SJCRH30 (cell line): ENCODE results near the gene SORCS3. TPM values are rescaled to one million over a fixed set of nuclear protein-coding genes. Genes with fewer than 3 reads are reported as not detected.

Source experiments
- DNase-seq, 2 experiments: peaks; one replicate each; pipeline ENCODE4 v3.0.0-alpha.2; 2015 to 2020
- H3K27ac ChIP-seq: fragments of 250-450 bp; sonication (Bioruptor Pico); 2 replicates; pipeline ENCODE4 v1.5.1; 2020; ENCODE audit warnings: mild to moderate bottlenecking, moderate library complexity
- H3K27me3 ChIP-seq: fragments of 250-450 bp; sonication (Bioruptor Pico); 2 replicates; pipeline ENCODE4 v1.5.1; 2020; ENCODE audit warnings: mild to moderate bottlenecking, moderate library complexity
- H3K36me3 ChIP-seq: fragments of 250-450 bp; sonication (Bioruptor Pico); 2 replicates; pipeline ENCODE4 v1.5.1; 2020; ENCODE audit warnings: mild to moderate bottlenecking, moderate library complexity
- H3K4me1 ChIP-seq: fragments of 250-450 bp; sonication (Bioruptor Pico); 2 replicates; pipeline ENCODE4 v1.5.1; 2020; ENCODE audit warnings: mild to moderate bottlenecking, moderate library complexity
- H3K4me3 ChIP-seq: fragments of 250-450 bp; sonication (Bioruptor Pico); 2 replicates; pipeline ENCODE4 v1.5.1; 2020; ENCODE audit warnings: mild to moderate bottlenecking, moderate library complexity
- H3K9me3 ChIP-seq: fragments of 250-450 bp; sonication (Bioruptor Pico); replicated peaks from 2 replicates; pipeline ENCODE4 v1.5.1; 2020; ENCODE audit warnings: mild to moderate bottlenecking, moderate library complexity
- total RNA-seq: library from RNA; depleted of rRNA; stranded (reverse); fragments of >200 nt; shearing (Covaris generic); gene quantifications from 2 replicates; pipeline ENCODE4 v1.2.3, GENCODE V29; 2014

Gene SORCS3
- total RNA-seq, 1 experiment from 2014 or later: not detected

DNA sequence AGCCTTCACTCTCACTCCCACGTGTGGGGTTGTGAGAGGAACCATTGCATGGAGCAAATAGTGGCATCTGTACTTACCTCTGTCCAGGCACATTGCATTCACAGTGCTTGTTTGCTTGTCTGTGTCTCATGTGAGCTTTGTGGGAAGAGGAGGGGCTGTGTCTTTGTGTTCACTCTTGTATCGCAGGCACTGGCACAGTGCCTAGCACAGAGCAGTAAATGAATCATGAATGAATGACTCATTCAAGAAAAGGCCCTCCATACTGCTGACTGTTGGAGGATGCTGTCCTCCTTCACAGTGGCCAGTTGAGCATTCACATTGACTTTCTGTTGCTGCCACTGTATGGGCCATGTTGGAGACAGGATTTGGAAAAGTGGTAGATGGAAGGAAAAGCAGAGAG, 125.3 kb downstream of the SORCS3 start:
- H3K9me3 ChIP-seq: no peaks in the 10 kb centered on the region
- no peaks in the 10 kb centered on the region for H3K4me1 ChIP-seq
- DNase-seq: no peak
- no peak overlapping the region for H3K4me3 ChIP-seq
- H3K27me3 ChIP-seq: no peaks in the 10 kb centered on the region; the same call in 1 of the 2 replicates
- no peaks in the 10 kb centered on the region for H3K36me3 ChIP-seq
- no peak overlapping the region for H3K27ac ChIP-seq

DNA sequence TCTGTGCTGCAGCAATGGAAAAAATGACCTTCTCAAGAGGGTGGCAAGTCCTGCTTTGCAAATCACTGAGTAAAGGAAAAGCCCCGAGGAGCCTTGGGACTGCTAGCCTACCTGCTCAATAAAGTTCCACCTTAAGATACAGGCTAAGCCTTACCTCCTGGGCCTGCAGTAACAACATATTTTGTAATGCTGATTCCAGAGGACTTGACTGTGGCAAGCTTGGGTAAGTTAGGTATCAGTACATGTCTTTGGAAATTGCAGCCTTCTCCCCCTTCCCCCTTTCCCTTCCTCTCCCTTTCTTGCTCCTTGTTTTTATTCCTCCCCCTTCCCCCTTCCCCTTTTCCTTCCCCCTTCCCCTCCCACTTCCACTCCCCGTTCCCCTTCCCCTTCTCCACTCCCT, 126.2 kb downstream of the SORCS3 start:
- DNase-seq: no peak
- no peaks in the 10 kb centered on the region; the same call in 1 of the 2 replicates for H3K27me3 ChIP-seq
- H3K27ac ChIP-seq: no peak overlapping the region
- no peak overlapping the region for H3K4me3 ChIP-seq
- no peaks in the 10 kb centered on the region for H3K9me3 ChIP-seq
- no peaks in the 10 kb centered on the region for H3K36me3 ChIP-seq
- H3K4me1 ChIP-seq: no peaks in the 10 kb centered on the region

- Histone ChIP-seq H3K4me3 (no peak overlapping the region), H3K36me3 (no peaks in the 10 kb centered on the region), H3K9me3 (no peaks in the 10 kb centered on the region), H3K4me1 (no peaks in the 10 kb centered on the region), H3K27me3 (no peaks in the 10 kb centered on the region; the same call in 1 of the 2 replicates), H3K27ac (no peak overlapping the region)
- DNase-seq: no peak
Measured at GRCh38 chr10:104767745-104768144, 126.7 kb downstream of the SORCS3 start.

DNA sequence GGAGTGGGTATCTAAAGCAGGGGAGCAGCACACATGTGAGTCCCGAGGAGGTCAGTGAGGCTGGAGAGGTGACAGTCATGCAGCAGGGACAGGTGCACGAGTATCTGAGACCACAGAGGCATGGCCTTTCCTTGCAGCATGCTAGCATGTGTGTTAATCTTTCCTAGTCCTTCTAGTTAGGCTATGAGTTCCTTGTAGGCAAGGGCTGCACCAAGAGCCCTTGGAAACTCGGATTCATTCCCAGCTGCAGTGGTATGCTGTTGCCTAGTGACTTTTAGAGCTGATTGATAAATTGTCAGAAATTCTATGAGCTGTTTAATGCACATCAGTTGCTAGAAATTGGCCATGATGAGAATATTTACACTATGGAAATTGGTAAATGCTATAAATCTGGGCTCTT, 132.0 kb downstream of the SORCS3 start:
- H3K36me3 ChIP-seq: no peaks in the 10 kb centered on the region
- no peak for DNase-seq
- no peaks in the 10 kb centered on the region for H3K4me1 ChIP-seq
- H3K4me3 ChIP-seq: no peak overlapping the region
- H3K27ac ChIP-seq: no peak overlapping the region
- H3K9me3 ChIP-seq: no peaks in the 10 kb centered on the region
- H3K27me3 ChIP-seq: no peaks in the 10 kb centered on the region; the same call in 1 of the 2 replicates

GRCh38 chr10:104774234-104774633, 133.1 kb downstream of the SORCS3 start:
- no peaks in the 10 kb centered on the region; the same call in 1 of the 2 replicates for H3K27me3 ChIP-seq
- H3K4me1 ChIP-seq: no peaks in the 10 kb centered on the region
- no peaks in the 10 kb centered on the region for H3K9me3 ChIP-seq
- H3K4me3 ChIP-seq: no peak overlapping the region
- no peak overlapping the region for H3K27ac ChIP-seq
- no peaks in the 10 kb centered on the region for H3K36me3 ChIP-seq
- no peak for DNase-seq

DNA sequence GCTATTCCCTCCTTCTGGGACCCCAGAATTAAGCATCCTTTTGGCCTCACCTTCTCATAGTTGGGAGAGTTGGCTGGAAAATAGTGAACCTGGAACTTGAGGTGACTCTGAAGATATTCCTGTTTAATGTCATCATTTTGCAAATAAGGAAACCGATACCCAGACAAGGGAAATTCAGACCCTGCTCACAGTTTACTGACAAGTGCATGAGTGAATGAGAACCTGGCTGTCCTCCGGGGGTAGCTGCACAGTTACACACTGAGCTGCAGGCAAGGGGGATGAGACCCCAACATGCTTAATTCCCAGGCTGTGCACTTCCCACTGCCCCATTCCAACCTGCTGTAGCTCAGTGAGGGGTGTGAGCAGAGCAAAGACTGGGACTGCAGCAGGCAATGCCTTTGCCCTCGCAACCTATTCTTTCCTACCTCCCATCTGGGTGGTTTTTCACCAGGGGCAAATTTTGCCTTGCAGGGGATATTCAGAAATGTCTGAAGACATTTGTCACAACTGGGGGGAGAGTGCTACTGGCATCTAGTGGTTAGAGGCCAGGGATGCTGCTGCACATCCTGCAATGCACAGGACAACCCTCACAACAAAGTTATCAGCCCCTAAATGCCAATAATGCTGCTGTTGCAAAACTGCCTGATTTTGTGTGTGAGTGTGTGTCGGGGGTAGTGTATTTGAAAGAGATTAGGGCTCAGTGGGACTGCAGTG, 136.2 kb downstream of the SORCS3 start:
- Histone ChIP-seq H3K36me3 (no peaks in the 10 kb centered on the region), H3K4me1 (no peaks in the 10 kb centered on the region), H3K4me3 (no peak overlapping the region), H3K27me3 (no peaks in the 10 kb centered on the region; the same call in 1 of the 2 replicates), H3K27ac (no peak overlapping the region), H3K9me3 (no peaks in the 10 kb centered on the region)
- no peak for DNase-seq

DNA sequence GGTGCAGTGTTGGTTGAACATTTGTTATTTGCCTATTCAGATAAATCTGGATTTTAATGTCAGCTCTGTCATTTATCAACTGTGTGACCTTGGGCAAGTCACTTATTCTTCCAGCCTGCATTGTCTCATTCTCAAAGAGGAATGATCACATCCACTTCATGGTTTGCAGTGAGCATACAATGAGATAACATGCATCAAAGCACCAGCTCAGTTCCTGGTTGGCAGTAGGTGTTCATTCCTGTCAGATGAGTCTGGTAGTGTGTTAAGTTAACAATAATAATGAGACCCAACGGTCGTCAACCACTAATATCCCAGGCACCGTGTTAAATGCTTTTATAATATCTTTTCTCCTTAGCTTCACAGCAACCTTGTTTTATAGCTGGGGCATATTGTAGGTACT, 137.3 kb downstream of the SORCS3 start:
- DNase-seq: no peak
- no peaks in the 10 kb centered on the region for H3K36me3 ChIP-seq
- no peak overlapping the region for H3K27ac ChIP-seq
- no peaks in the 10 kb centered on the region for H3K9me3 ChIP-seq
- H3K4me1 ChIP-seq: no peaks in the 10 kb centered on the region
- no peak overlapping the region for H3K4me3 ChIP-seq
- no peaks in the 10 kb centered on the region; the same call in 1 of the 2 replicates for H3K27me3 ChIP-seq

GRCh38 chr10:104779701-104780100, 138.6 kb downstream of the SORCS3 start:
- Histone ChIP-seq H3K36me3 (no peaks in the 10 kb centered on the region), H3K27me3 (no peaks in the 10 kb centered on the region; the same call in 1 of the 2 replicates), H3K27ac (no peak overlapping the region), H3K4me3 (no peak overlapping the region), H3K9me3 (no peaks in the 10 kb centered on the region), H3K4me1 (no peaks in the 10 kb centered on the region)
- DNase-seq: no peak

GRCh38 chr10:104780165-104780564, 139.1 kb downstream of the SORCS3 start:
- no peaks in the 10 kb centered on the region for H3K4me1 ChIP-seq
- no peak overlapping the region for H3K27ac ChIP-seq
- no peak for DNase-seq
- H3K36me3 ChIP-seq: no peaks in the 10 kb centered on the region
- no peak overlapping the region for H3K4me3 ChIP-seq
- H3K27me3 ChIP-seq: no peaks in the 10 kb centered on the region; the same call in 1 of the 2 replicates
- H3K9me3 ChIP-seq: no peaks in the 10 kb centered on the region

GRCh38 chr10:104780946-104781595, 140.0 kb downstream of the SORCS3 start:
- no peak for DNase-seq
- Histone ChIP-seq H3K27me3 (no peaks in the 10 kb centered on the region; the same call in 1 of the 2 replicates), H3K27ac (no peak overlapping the region), H3K4me3 (no peak overlapping the region), H3K9me3 (no peaks in the 10 kb centered on the region), H3K36me3 (no peaks in the 10 kb centered on the region), H3K4me1 (no peaks in the 10 kb centered on the region)

- no peak for DNase-seq
Measured at GRCh38 chr10:104784452-104784851, 143.4 kb downstream of the SORCS3 start.

GRCh38 chr10:104791471-104791870, 150.4 kb downstream of the SORCS3 start:
- DNase-seq: no peak
- H3K36me3 ChIP-seq: no peaks in the 10 kb centered on the region
- no peak overlapping the region for H3K4me3 ChIP-seq
- no peaks in the 10 kb centered on the region for H3K4me1 ChIP-seq
- H3K27ac ChIP-seq: no peak overlapping the region
- 0 out of 2 replicates have a peak, but pooled peaks cover 3% of the 10 kb centered on the region for H3K27me3 ChIP-seq
- no peaks in the 10 kb centered on the region for H3K9me3 ChIP-seq

More at GRCh38 chr10:104784452-104784851, 143.4 kb downstream of the SORCS3 start:
- Histone ChIP-seq H3K4me1 (no peaks in the 10 kb centered on the region), H3K4me3 (no peak overlapping the region), H3K27ac (no peak overlapping the region), H3K36me3 (no peaks in the 10 kb centered on the region), H3K27me3 (no peaks in the 10 kb centered on the region), H3K9me3 (no peaks in the 10 kb centered on the region)

- Histone ChIP-seq H3K4me3 (no peak overlapping the region), H3K27me3 (0 out of 2 replicates have a peak, but pooled peaks cover 3% of the 10 kb centered on the region), H3K9me3 (no peaks in the 10 kb centered on the region), H3K27ac (no peak overlapping the region), H3K36me3 (no peaks in the 10 kb centered on the region), H3K4me1 (no peaks in the 10 kb centered on the region)
- DNase-seq: no peak
Measured at GRCh38 chr10:104795411-104795810, 154.3 kb downstream of the SORCS3 start.

- Histone ChIP-seq H3K27ac (no peak overlapping the region), H3K4me1 (no peaks in the 10 kb centered on the region), H3K9me3 (no peaks in the 10 kb centered on the region), H3K27me3 (0 out of 2 replicates have a peak, but pooled peaks cover 3% of the 10 kb centered on the region), H3K36me3 (no peaks in the 10 kb centered on the region), H3K4me3 (no peak overlapping the region)
- no peak for DNase-seq
Measured at GRCh38 chr10:104796823-104797222, 155.7 kb downstream of the SORCS3 start.

DNA sequence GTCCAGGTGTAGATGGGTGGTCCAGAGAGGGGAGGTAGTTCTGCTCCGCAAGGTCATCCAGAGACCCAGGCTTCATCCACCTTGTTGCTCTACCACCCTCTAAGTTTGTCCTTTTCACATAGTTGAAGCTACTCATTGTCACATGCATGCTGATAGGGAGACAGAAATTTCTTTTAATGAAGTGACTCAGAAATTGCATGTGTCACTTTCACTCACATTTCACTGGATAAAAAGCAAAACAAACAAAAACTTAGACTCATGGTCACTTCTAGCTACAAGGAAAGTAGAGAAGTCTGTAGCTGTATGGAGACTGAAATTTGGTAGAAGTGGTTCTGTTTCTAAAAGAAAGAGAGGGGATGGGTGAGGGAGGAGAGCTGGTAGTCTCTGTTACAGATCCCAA, 161.9 kb downstream of the SORCS3 start:
- Histone ChIP-seq H3K4me3 (no peak overlapping the region), H3K36me3 (no peaks in the 10 kb centered on the region), H3K4me1 (no peaks in the 10 kb centered on the region), H3K27me3 (no peaks in the 10 kb centered on the region), H3K27ac (no peak overlapping the region), H3K9me3 (no peaks in the 10 kb centered on the region)
- DNase-seq: no peak
